GM12891 (cell line): ENCODE measurements around the gene UBFD1.

Experiments
- POLR2AphosphoS5 ChIP-seq: IDR thresholded peaks from 2 replicates; pipeline ENCODE4 v1.6.1; 2011; ENCODE audit warnings: low read depth, low read length, control low read depth
- TAF1 ChIP-seq: IDR thresholded peaks from 2 replicates; pipeline ENCODE4 v1.6.1; 2011; ENCODE audit warnings: low read depth, low read length, control low read depth

GRCh38 chr16:23535901-23536300 lies 21.6 kb upstream of the UBFD1 start:
- TF ChIP-seq TAF1 (no peak), POLR2AphosphoS5 (no peak)
